NT2/D1 (cell line): ENCODE data around the gene MOB2.
"Not testable (repeated sequence)": the region's sequence is repeated elsewhere in the genome, so short reads cannot be mapped to it uniquely, and the experiment has no call there.

Experiments used
- DNase-seq: peaks from one replicate; pipeline ENCODE4 v3.0.0-alpha.2; 2011; ENCODE audit warnings: low read depth, low spot score
- H3K27me3 ChIP-seq: 2 replicates; pipeline ENCODE4 v1.6.0; 2011; ENCODE audit warnings: mild to moderate bottlenecking; ENCODE audit not compliant: insufficient read length, insufficient read depth
- H3K36me3 ChIP-seq: 2 replicates; pipeline ENCODE4 v1.6.1; 2011; ENCODE audit warnings: mild to moderate bottlenecking, low read length, mixed read lengths; ENCODE audit not compliant: insufficient read depth, insufficient read length
- H3K4me1 ChIP-seq: 2 replicates; pipeline ENCODE4 v1.5.1; 2011; ENCODE audit not compliant: insufficient read depth, insufficient read length
- H3K4me3 ChIP-seq: 2 replicates; pipeline ENCODE4 v1.5.1; 2011; ENCODE audit warnings: low read depth; ENCODE audit not compliant: insufficient read length
- H3K9ac ChIP-seq: 2 replicates; pipeline ENCODE4 v1.6.0; 2011; ENCODE audit warnings: low read depth; ENCODE audit not compliant: insufficient read length
- H3K9me3 ChIP-seq: 2 replicates; pipeline ENCODE4 v1.5.1; 2011; ENCODE audit warnings: mild to moderate bottlenecking, low read length; ENCODE audit not compliant: insufficient read depth
- SUZ12 ChIP-seq: IDR thresholded peaks from 2 replicates; pipeline ENCODE4 v1.6.1; 2011; ENCODE audit not compliant: insufficient read length, insufficient read depth; ENCODE audit errors: extremely low read depth
- YY1 ChIP-seq: IDR thresholded peaks from 2 replicates; pipeline ENCODE4 v1.6.1; 2011; ENCODE audit not compliant: insufficient read length, insufficient read depth
- ZNF274 ChIP-seq: IDR thresholded peaks from 2 replicates; pipeline ENCODE4 v1.6.1; 2011; ENCODE audit warnings: mild to moderate bottlenecking, low read depth, low read length

The MOB2 gene

DNA sequence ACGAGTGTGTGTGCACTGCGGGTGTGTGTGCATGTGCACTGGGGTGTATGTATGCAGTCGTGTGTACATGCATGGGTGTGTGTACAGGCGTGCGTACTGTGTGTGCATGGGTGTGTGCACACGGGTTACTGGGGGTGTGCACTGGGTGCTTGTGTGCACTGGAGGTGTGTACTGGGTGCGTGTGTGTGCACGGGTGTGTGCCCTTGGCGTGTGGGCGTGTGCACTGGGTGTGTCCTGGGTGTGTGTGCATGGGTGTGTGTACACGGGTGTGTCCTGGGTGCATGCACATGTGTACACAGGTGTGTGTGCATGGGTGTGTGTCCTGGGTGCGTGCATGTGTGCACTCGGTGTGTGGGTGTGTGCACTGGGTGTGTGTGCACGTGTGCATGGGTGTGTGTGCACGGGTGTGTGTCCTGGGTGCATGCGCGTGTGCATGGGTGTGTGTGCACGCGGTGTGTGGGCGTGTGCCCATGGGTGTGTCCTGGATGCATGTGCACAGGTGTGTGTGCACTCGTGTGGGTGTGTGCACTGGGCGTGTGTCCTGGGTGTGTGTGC lies 57.7 kb downstream of the MOB2 start:
- no peak overlapping the region for H3K4me3 ChIP-seq
- H3K9ac ChIP-seq, result no peak overlapping the region
- no peaks in the 10 kb centered on the region for H3K4me1 ChIP-seq
- no peak for DNase-seq
- no peaks in the 10 kb centered on the region for H3K36me3 ChIP-seq
- H3K27me3 ChIP-seq, result no peaks in the 10 kb centered on the region
- no peaks in the 10 kb centered on the region for H3K9me3 ChIP-seq
- TF ChIP-seq YY1, result no peak
- TF ChIP-seq SUZ12, result no peak
- TF ChIP-seq ZNF274, result no peak

DNA sequence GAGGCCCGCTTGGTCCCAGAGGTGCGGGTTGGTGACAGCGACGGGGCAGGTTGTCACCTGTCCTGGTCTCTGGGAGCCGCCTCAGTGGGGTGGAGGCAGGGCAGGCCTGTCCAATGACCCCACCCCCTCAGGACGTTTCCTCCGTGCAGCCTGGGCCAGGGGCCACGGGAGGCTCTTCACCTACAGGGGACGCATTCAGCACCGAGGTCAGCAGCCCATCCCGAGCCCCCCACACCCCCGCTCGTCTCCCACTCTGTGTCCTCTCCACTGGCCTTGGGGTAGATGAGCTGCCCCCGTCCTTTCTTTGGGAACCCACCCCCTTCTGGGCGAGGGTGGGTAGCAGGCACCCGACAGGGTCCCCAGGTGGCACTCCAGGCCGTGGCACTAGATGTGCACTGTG lies 61.1 kb downstream of the MOB2 start:
- no peak for TF ChIP-seq YY1
- no peak for TF ChIP-seq SUZ12
- TF ChIP-seq ZNF274, result no peak
- Histone ChIP-seq H3K9me3 (0 out of 2 replicates have a peak, but pooled peaks cover 2% of the 10 kb centered on the region), H3K4me3 (no peak overlapping the region), H3K4me1 (no peaks in the 10 kb centered on the region), H3K27me3 (no peaks in the 10 kb centered on the region), H3K9ac (no peak overlapping the region), H3K36me3 (no peaks in the 10 kb centered on the region)
- DNase-seq, result no peak

DNA sequence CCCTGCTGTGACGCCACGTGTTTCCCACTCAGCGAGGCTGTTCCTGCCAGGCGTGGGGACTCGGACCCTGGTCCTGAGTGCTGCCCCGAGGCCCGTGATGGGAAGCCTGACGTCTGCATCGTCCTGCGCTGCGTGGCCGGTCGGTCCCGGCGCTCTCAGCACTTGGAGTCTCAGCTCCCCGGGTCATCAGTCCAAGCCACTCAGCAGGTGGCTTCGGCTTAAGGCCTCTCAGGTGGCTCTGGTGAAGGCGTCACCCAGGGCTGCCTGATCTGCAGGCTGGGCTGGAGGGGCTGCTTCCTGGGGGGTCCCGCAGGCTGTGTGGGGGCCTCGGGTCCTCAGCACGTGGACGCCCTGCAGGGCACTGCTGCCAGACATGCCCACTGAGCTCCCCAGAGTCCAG lies 61.6 kb downstream of the MOB2 start:
- Histone ChIP-seq H3K27me3 (no peaks in the 10 kb centered on the region), H3K9ac (no peak overlapping the region), H3K9me3 (peaks cover 7% of the 10 kb centered on the region; the same call in 1 of the 2 replicates), H3K4me3 (no peak overlapping the region), H3K36me3 (no peaks in the 10 kb centered on the region), H3K4me1 (no peaks in the 10 kb centered on the region)
- TF ChIP-seq YY1, result no peak
- TF ChIP-seq ZNF274, result no peak
- TF ChIP-seq SUZ12, result no peak
- no peak for DNase-seq

DNA sequence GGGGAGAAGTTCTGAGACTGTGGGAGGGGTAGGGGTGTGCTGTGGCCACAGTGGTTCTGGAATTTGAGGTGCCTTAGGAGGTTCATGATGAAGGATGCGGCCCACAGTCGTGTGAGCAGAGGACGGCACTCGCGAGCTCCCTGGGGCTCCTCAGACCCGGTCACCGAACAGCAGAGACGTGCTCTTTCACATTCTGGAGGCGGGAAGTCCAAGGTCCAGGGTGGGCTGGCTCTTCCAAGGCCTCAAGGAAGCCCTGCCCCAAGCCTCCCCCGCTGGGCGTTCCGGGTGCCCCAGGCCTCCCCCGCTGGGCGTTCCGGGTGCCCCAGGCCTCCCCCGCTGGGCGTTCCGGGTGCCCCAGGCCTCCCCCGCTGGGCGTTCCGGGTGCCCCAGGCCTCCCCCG lies 63.2 kb downstream of the MOB2 start:
- not testable (repeated sequence) for H3K36me3 ChIP-seq, DNase-seq, H3K4me1 ChIP-seq, H3K9ac ChIP-seq, H3K4me3 ChIP-seq, H3K27me3 ChIP-seq
- H3K9me3 ChIP-seq, result peaks cover 20% of the 10 kb centered on the region

DNA sequence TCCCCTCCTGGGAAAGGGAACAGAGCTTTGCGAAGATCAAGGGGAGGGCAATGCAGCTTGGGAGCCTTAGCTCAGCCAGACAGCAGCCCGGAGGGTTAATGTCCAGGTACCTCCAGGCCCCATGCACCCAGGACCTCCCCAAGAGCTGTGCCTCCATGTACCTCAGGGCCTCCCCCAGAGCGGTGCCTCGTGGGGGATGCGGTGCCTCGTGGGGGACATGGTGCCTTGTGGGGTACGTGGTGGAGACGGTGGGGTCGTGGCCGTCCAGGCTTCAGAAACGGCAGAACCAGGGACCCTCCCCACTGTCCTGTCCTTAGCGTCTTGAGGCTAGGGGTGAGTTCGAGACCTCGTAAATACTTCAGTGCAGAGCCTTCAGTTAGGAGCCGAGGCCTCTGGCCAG lies 63.6 kb downstream of the MOB2 start:
- TF ChIP-seq ZNF274 (no peak), SUZ12 (no peak), YY1 (no peak)
- H3K9me3 ChIP-seq, result peaks cover 25% of the 10 kb centered on the region
- DNase-seq, result no peak

DNA sequence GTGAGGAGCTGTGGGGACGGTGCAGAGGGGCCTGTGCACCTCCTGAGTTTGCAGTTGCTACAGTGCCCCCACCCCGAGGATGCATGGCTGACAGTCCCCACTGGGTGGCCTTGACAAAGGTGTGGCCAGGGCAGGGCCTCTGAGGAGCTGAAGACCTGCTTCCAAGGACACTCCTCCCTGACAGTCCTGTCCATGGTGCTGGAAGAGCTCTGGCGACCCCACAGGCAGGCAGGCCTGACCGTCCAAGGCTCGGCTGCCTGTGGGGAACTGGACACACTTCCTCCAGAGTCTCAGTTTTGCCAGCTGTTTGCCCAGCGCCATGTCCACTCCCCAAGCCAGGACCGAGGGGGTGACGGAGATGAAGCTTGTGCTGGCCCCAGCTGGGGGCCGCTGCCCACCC lies 64.1 kb downstream of the MOB2 start:
- Histone ChIP-seq H3K27me3 (no peaks in the 10 kb centered on the region), H3K36me3 (no peaks in the 10 kb centered on the region), H3K9ac (no peak overlapping the region), H3K4me3 (no peak overlapping the region), H3K9me3 (peaks cover 30% of the 10 kb centered on the region), H3K4me1 (no peaks in the 10 kb centered on the region)
- no peak for DNase-seq
- TF ChIP-seq YY1 (no peak), SUZ12 (no peak), ZNF274 (no peak)

More for the DNA sequence above, 63.6 kb downstream of the MOB2 start:
- Histone ChIP-seq H3K27me3 (no peaks in the 10 kb centered on the region), H3K36me3 (no peaks in the 10 kb centered on the region), H3K4me1 (no peaks in the 10 kb centered on the region), H3K4me3 (no peak overlapping the region), H3K9ac (no peak overlapping the region)

DNA sequence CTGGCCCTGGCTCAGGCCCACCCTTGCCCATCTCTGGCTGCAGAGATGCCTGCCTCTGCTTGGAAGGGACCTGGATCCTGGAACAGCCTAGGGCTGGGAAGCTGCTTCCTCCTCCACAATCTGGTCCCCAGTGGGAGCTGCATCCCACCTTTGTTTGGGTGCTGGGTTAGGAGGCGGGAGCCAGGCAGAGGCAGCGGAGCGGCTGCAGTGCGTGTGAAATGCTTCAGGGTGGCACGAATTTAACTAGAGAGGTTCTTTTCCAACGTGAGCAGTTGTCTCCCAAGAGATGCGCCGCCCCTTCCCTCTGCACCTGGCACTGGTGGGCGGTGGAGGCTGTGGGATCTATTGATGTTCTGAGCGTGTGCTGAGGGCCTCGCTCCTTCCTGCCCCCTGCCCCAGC lies 65.3 kb downstream of the MOB2 start:
- DNase-seq, result no peak
- Histone ChIP-seq H3K27me3 (no peaks in the 10 kb centered on the region), H3K36me3 (no peaks in the 10 kb centered on the region), H3K9ac (no peak overlapping the region), H3K9me3 (peaks cover 42% of the 10 kb centered on the region), H3K4me3 (no peak overlapping the region), H3K4me1 (no peaks in the 10 kb centered on the region)
- TF ChIP-seq ZNF274 (no peak), YY1 (no peak), SUZ12 (no peak)

DNA sequence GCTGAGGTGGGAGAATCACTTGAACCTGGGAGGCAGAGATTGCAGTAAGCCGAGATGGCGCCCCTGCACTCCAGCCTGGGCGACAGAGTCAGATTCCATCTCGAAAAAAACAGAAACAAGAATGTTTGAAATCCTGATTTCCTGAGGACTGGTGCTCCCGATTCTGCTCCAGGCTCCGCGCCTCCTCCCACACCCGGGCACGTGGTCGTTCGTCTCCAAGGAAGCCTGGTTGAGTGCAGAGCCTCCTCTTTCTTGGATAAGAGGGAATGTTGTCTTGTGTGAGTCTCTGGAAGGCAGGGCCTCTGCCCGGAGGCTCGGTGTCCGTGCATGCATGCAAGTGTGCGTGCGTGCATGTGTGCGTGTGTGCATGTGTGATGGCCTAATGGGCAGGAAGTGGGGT lies 66.8 kb downstream of the MOB2 start:
- no peak overlapping the region for H3K4me3 ChIP-seq
- H3K4me1 ChIP-seq, result no peaks in the 10 kb centered on the region
- H3K27me3 ChIP-seq, result no peaks in the 10 kb centered on the region
- no peak for DNase-seq
- no peak overlapping the region for H3K9ac ChIP-seq
- peaks cover 56% of the 10 kb centered on the region for H3K9me3 ChIP-seq
- H3K36me3 ChIP-seq, result no peaks in the 10 kb centered on the region
- no peak for TF ChIP-seq SUZ12
- TF ChIP-seq ZNF274, result no peak
